RPMI7951 (cell line): ENCODE measurements around the gene BIN2. TPM values are rescaled to one million over a fixed set of nuclear protein-coding genes. Genes with fewer than 3 reads are reported as not detected.
"Not testable (repeated sequence)": the region's sequence is repeated elsewhere in the genome, so short reads cannot be mapped to it uniquely, and the experiment has no call there.

Experiments used
- DNase-seq: peaks from one replicate; pipeline ENCODE4 v3.0.0-alpha.2; 2012; ENCODE audit warnings: low read depth
- total RNA-seq: library from RNA; depleted of rRNA; stranded (reverse); fragments of >200 nt; shearing (Covaris generic); gene quantifications from 2 replicates; pipeline ENCODE4 v1.2.3, GENCODE V29; 2014

The BIN2 gene
- total RNA-seq, 1 experiment from 2014 or later, result not detected

DNA sequence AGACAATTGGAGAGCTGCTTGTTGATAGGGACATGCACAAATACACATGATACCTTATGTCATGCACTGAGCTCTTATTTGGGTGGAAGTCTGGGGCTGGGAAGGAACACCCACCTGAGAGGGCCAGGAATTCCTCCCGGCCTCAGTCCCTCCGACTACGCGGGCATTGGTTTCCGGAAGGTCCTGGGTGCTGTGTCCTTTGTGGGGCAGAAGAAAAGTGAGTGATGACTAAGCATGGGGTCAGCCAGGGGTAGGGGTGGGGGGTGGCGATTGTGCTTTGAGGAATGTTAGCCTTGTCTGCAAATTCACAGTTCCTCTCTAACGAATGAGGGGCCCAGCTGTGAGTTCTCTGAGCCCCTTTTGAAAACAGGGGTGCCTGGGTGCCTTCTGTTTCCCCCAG is 21.7 kb upstream of the BIN2 start:
- peak; percentile 37 for DNase-seq

GRCh38 chr12:51343201-51343600 is 19.2 kb upstream of the BIN2 start:
- DNase-seq, result no peak

- DNase-seq, result no peak
Observed at GRCh38 chr12:51342416-51342815, 18.4 kb upstream of the BIN2 start.

- peak; percentile 66 for DNase-seq
Observed at GRCh38 chr12:51341251-51342007, 17.5 kb upstream of the BIN2 start.

- no peak for DNase-seq
Observed at GRCh38 chr12:51339750-51340149, 15.8 kb upstream of the BIN2 start.

GRCh38 chr12:51337336-51337735 is 13.4 kb upstream of the BIN2 start:
- DNase-seq, result not testable (repeated sequence)

- no peak for DNase-seq
Observed at GRCh38 chr12:51335931-51336330, 12.0 kb upstream of the BIN2 start.

- no peak for DNase-seq
Observed at GRCh38 chr12:51334764-51335163, 10.8 kb upstream of the BIN2 start.

GRCh38 chr12:51333536-51333935 is 9.6 kb upstream of the BIN2 start:
- no peak for DNase-seq

DNA sequence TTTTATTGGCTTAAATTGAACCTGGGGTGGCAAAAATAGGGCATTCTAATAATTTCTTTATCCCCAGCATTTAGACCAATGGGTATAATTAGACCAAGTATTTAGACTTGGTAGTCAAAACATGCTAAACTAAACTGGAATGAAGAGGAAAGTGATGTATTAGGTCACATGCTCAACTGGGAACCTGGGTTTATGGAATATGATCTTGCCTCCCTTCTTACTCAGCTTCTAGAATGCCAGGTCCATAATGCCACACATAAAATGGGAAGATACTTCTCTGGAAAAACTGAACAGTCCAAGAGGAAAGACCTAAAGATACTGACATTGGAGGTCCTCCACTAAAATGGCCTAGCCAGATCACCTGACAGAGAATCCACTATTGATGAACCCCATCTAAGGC is 6.2 kb upstream of the BIN2 start:
- no peak for DNase-seq

DNA sequence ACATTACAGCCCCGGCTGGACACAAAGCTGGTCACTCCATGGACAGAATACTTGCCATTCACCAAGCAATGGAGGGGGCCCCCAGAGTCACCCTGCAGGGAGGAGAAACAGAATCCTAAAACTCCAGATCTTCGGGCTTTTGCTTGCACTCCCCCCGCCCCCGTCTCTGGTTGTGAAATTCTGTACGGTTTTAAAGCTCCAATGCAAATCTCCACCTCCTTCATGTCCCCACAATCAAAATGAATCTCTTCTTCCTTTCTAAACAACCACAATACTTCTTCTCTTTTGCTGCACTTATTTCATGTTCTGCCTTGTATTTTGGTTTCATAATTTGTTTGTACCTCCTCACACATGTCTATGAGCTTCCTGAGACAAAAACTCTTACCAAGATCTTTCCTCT is 5.8 kb upstream of the BIN2 start:
- no peak for DNase-seq

GRCh38 chr12:51328587-51328986 is 4.6 kb upstream of the BIN2 start:
- DNase-seq, result no peak

DNA sequence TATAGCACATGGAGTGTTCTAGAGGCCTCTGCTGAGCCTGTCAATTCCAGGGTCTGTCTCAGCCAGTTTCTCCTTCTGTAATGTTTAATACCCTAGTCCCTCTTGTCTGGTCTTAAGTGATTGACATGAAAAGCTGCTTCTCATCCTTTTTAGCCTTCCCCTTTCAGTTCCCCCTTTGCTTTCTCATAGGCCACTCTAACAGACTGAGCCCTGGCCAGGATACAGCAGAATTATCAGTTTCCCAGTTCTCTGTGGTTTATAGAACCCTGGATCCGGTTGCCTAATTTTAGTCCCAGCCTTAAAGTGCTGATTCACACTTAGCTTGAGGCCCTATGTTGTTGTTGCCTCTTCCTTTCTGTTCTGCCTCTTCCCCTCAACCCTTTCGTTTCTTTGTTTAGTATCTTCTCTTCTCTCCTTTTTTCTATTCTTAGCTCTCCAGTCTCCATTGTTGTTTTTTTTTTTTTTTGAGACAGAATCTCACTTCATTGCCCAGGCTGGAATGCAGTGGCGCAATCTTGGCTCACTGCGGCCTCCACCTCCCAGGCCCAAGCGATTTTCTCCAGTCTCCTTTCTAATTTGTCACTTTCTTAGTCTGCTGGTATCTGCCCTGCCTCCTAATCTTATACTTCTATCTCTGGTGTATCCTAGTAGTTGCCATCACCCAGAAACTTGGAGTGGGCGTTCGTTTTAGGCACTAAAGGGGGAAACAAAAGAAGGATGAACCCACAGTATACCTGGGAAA is 2.9 kb upstream of the BIN2 start:
- peak; percentile 86 for DNase-seq

- no peak for DNase-seq
Observed at GRCh38 chr12:51324953-51325352, 979 bp upstream of the BIN2 start.

DNA sequence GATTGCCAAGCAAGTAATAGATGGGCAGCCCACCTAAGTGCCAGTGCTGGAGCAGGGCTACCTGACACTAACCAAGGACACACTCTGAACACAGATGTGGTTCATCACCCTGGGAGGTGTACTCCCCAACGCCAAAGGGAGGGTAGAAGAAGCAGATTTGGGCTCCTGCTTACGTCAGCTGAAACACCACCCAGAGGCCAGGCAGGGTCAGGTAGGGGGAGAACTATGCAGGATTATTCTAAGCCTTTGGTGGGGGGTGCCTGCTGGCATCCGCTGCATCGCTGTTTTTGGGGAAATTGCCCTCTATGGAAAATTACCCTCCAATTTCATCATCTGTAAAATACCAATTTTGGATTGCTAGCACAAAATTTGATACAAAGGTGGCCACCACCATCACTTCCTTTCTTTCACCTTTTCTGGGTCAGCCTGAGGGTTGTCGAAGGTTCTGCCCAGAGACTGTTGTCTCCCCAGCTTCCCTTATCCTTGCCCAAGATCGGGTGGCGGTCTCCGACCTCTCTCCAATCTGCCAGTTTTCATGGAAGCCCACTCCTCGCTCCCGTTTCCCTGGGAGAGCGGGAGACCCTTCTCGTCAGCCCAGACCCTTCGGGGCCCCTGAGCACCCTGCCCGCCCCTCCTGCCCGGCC is 535 bp downstream of the BIN2 start:
- DNase-seq, result no peak

- DNase-seq, result no peak
Observed at GRCh38 chr12:51322452-51322851, 1.5 kb downstream of the BIN2 start.

DNA sequence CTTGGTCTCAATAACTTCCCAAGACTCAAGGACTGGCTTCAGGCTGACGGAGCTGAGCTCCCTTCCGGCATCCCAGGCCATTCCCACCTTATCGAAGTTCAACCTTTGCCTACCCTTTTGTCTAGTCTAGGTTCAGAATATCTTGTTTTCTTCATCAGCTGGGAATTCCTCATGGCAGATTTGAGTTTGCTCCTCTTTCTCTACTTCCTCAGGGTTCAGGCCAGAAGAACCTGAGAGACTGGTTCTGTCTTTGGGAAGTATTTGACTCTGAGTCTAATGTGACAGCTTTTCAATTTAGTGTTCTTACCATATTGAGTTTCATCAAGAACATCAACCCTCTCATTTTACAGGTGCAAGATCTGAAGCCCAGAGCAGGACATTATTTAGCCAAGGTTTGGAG is 2.1 kb downstream of the BIN2 start:
- DNase-seq, result no peak

GRCh38 chr12:51320695-51321320 is 3.2 kb downstream of the BIN2 start:
- peak; percentile 42 for DNase-seq

GRCh38 chr12:51320311-51320694 is 3.7 kb downstream of the BIN2 start:
- DNase-seq, result no peak

GRCh38 chr12:51318846-51319599 is 5.0 kb downstream of the BIN2 start:
- DNase-seq, result no peak

DNA sequence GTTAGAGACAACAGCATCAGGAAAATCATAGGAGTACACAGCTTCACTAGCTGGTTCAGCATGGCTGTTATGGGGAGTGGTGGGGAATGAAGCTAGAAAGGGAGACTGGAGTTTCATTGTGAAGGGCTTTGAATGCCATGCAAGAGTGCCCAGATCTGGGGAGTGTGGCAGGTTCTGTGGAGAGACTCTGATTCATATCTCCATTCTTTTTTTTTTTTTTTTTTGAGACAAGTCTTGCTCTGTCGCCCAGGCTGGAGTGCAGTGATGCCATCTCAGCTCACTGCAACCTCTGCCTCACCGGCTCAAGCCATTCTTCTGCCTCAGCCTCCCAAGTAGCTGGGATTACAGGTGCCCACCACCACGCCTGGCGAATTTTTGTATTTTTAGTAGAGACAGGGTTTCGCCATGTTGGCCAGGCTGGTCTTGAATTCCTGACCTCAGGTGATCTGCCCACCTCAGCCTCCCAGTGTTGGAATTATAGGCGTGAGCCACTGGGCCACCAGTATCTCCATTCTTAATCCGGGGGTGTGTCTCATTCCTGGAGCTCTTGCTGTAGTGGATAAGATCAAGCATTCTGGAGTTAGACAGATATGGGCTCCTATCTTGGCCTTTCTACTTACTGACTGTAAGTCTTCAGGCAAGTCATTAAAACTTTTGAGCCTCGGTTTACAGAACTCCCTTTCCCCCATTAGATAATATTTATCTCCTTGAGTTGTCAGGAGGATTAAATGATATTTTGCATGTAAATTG is 5.7 kb downstream of the BIN2 start:
- DNase-seq, result not testable (repeated sequence)
